IPS DF 6.9 (cell line): ENCODE results near the gene FILIP1.

Experiments used
- DNase-seq: peaks from one replicate; pipeline ENCODE4 v3.0.0-alpha.2; 2013; ENCODE audit warnings: low read depth, low spot score
- H3K27ac ChIP-seq: one replicate; pipeline ENCODE4 v1.5.1; 2013; ENCODE audit warnings: low read length, control low read depth
- H3K27me3 ChIP-seq: 2 replicates; pipeline ENCODE4 v1.6.1; 2013; ENCODE audit warnings: mild to moderate bottlenecking, low read length; ENCODE audit not compliant: control insufficient read depth, insufficient read depth
- H3K36me3 ChIP-seq: 2 replicates; pipeline ENCODE4 v1.6.1; 2013; ENCODE audit warnings: low read length; ENCODE audit not compliant: control insufficient read depth, insufficient read depth
- H3K4me1 ChIP-seq: 2 replicates; pipeline ENCODE4 v1.6.1; 2013; ENCODE audit warnings: low read length; ENCODE audit not compliant: control insufficient read depth, insufficient read depth
- H3K4me3 ChIP-seq: 2 replicates; pipeline ENCODE4 v1.5.1; 2013; ENCODE audit warnings: mild to moderate bottlenecking, low read length
- H3K9me3 ChIP-seq: 2 replicates; pipeline ENCODE4 v1.6.1; 2013; ENCODE audit warnings: low read length, inconsistent platforms; ENCODE audit not compliant: control insufficient read depth, insufficient read depth
- WGBS: extraction: QIAGEN DNeasy Blood & Tissue Kit; methylation state at CpG from one replicate; pipeline ENCODE4 v1.1.7; 2013; ENCODE audit warnings: mixed read lengths, missing lambda C conversion rate; ENCODE audit not compliant: insufficient read length, insufficient coverage; 5-methylcytosine and 5-hydroxymethylcytosine counted together

Gene FILIP1

DNA sequence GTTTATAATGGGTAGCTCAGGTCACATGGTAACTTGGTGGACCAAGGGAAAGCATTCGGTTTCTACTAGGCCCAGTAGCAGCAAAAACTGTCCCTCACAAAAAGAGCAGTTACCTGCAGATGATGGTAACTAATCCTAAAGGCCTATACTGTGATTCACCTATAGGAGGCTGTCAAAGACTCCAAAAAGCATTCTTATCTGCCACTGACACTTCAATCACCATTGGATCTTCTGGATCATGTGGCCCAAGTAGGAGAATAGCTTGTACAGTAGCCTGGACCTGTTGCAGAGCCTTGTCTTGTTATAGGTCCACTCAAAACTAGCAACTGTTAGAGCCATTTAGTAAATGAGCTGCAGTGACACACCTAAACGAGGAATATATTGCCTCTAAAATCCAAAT lies 23.2 kb upstream of the FILIP1 start:
- no peaks in the 10 kb centered on the region for H3K27me3 ChIP-seq
- WGBS = no CpG with 5 or more reads among the region's 2 CpGs
- H3K4me3 ChIP-seq = no peak overlapping the region
- H3K4me1 ChIP-seq = no peaks in the 10 kb centered on the region
- no peaks in the 10 kb centered on the region for H3K36me3 ChIP-seq
- DNase-seq = no peak
- H3K27ac ChIP-seq = no peak overlapping the region
- H3K9me3 ChIP-seq = no peaks in the 10 kb centered on the region

DNA sequence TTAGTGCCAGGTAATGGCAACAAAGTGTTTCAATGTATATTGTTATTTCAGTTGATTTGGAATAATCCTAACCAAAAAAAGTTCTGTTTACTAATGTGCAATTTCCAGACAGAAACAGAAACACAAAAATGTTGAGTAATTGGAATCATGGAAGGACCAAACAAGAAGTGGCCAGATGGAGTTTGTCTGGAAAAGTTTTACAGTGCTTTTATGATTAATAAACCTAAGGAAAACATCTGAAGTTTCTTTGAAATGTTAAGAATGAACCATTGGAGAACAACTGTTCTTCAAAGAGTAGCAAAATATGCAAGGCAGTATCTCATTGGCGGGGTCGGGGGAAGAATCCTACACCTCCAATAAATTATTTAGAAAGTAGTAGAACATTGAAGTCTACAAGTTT lies 19.0 kb upstream of the FILIP1 start:
- WGBS = no CpG with 5 or more reads among the region's 2 CpGs
- no peaks in the 10 kb centered on the region for H3K36me3 ChIP-seq

DNA sequence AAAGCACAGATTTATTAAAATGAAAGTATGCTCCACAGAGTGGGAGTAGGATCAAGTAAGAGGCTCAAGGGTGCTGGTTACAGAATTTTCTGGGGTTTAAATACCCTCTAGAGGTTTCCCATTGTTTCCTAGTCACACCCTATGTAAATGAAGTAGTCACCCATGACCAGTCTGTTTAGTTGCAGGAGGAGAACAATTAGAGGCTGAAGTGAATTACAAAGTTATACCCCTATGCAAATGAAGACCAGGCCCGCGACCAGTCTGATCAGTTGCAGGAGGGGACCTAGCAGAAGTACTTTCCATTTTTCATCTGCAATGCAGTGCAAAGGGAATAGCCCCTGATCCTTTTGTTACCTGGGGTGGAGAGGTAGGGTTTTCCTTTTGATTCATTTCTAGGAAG lies 11.8 kb upstream of the FILIP1 start:
- WGBS = no CpG with 5 or more reads among the region's 2 CpGs
- H3K4me3 ChIP-seq = no peak overlapping the region
- H3K36me3 ChIP-seq = no peaks in the 10 kb centered on the region
- no peak overlapping the region for H3K27ac ChIP-seq
- H3K9me3 ChIP-seq = no peaks in the 10 kb centered on the region
- no peaks in the 10 kb centered on the region for H3K27me3 ChIP-seq
- H3K4me1 ChIP-seq = no peaks in the 10 kb centered on the region
- no peak for DNase-seq

More for the DNA sequence above, 19.0 kb upstream of the FILIP1 start:
- no peaks in the 10 kb centered on the region for H3K9me3 ChIP-seq
- no peaks in the 10 kb centered on the region for H3K27me3 ChIP-seq
- no peak for DNase-seq
- no peak overlapping the region for H3K27ac ChIP-seq
- H3K4me3 ChIP-seq = no peak overlapping the region
- H3K4me1 ChIP-seq = no peaks in the 10 kb centered on the region

DNA sequence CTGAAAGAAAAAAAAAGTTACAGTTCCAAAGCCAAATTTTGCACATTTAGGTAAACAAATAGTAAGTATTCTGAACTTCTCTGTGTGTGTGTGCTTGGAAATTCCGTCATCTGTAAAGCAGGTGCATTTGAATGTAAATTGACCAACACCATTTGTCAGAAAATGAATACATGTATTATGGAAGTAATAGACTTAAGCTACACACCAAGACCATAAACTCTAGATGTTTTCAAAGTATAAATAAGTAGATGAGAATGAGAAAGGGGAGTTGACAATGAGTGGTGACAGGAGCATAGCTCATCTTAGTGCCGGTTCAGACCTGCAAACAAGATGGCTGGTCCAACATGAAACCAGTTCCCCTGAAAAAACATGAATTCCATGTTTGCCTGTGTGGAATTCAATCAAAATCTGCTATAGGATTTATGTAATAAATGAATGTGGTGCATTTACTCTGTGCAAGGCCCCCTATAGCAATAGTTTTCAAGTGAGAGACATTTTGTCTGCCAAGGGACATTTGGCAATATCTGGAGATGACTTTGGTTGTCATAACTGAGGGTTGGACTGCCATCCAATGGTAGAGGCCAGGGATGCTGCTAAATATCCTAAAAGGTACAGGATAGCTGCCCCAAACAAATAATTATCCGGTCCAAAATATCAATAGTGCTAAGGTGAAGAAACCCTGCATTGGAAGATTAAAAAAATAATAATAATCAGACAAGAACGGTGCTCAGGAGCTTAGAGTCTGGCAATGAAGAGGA lies 11.0 kb upstream of the FILIP1 start:
- no peak overlapping the region for H3K27ac ChIP-seq
- no peaks in the 10 kb centered on the region for H3K36me3 ChIP-seq
- no peak for DNase-seq
- no peak overlapping the region for H3K4me3 ChIP-seq
- no peaks in the 10 kb centered on the region for H3K9me3 ChIP-seq
- no CpG with 5 or more reads among the region's 4 CpGs for whole genome bisulfite sequencing
- no peaks in the 10 kb centered on the region for H3K4me1 ChIP-seq
- no peaks in the 10 kb centered on the region for H3K27me3 ChIP-seq

DNA sequence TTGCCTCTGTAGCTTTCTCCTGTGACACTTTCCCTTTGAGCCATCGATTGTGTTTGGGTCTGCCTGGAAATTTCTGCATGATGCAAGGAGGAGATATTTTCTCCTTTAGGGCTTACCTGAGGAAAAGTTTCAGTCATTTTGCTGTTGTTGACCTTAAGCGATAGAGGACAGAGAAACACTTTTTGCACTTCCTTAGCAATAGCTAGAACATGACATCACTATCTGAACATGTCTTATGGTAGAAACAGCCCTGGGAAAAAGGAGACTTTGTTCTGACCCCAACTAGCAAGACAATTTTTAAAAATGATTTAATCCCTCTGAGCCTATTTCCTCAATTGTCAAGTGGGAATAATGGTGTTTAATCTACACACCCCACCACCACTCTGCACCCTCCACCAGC lies 9.7 kb upstream of the FILIP1 start:
- H3K27ac ChIP-seq = no peak overlapping the region
- H3K9me3 ChIP-seq = no peaks in the 10 kb centered on the region
- no peaks in the 10 kb centered on the region for H3K36me3 ChIP-seq
- H3K4me3 ChIP-seq = no peak overlapping the region
- no peaks in the 10 kb centered on the region for H3K4me1 ChIP-seq
- no CpG with 5 or more reads among the region's 2 CpGs for WGBS
- no peaks in the 10 kb centered on the region for H3K27me3 ChIP-seq
- DNase-seq = no peak

DNA sequence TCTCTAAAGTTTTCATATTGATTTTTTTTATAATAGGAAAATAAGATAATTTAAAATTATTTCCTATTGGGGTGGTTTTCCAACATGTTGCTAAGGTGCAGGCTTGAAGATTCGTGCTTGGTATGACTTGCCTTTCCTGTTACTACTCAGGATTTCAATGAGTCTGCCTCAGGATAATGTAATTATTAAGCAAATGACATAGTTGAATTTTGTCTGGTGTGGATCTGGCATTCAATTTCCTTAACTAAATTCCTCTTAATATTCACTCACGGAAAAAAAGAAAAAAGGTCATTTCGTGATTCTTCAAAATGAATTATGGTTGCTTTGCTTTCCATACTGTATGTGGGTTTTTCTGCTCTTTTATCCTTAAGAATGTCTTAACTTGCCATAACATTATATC lies 9.3 kb upstream of the FILIP1 start:
- Histone ChIP-seq H3K9me3 (no peaks in the 10 kb centered on the region), H3K27me3 (no peaks in the 10 kb centered on the region), H3K27ac (no peak overlapping the region), H3K4me3 (no peak overlapping the region), H3K36me3 (no peaks in the 10 kb centered on the region), H3K4me1 (no peaks in the 10 kb centered on the region)
- WGBS = no CpG with 5 or more reads among the region's 3 CpGs
- DNase-seq = no peak

DNA sequence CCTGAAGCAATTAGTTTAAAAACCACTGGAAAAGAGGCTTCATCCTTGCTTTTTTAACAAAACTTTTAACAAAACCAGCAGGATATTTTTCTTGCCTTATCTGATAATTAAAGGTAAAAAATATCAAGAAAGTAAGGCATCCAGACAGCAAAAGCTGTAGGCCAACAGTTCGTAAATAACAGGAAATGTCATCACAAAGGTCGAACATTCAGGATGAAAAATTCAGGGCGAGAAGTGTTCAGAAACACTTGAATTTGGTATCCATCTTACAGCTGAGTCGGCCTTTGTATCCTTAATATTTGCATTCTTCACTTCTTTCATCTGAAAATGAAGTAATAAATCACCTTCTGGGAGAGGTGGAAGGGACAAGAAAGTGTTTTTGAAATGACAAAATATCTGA lies 8.2 kb upstream of the FILIP1 start:
- no peak overlapping the region for H3K27ac ChIP-seq
- no CpG with 5 or more reads among the region's 4 CpGs for WGBS

DNA sequence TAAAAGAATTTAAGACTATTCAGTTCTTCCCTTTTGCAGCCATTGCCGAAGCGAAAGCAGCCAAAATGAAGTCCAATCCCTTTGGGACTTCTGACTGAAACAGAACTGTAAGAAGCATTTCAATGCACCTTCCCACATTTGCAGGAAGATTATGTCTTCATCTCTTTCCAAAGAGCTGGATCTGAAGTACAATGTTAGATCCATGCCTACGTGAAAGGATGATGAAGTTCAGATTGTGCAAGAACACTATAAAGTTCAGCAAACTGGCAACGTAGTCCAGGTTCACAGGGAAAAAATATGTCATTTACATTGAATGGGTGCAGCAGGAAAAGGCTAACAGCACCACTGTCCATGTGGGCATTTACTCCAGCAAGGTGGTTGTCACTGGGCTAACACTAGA lies 6.0 kb upstream of the FILIP1 start:
- Histone ChIP-seq H3K4me1 (no peaks in the 10 kb centered on the region), H3K27me3 (no peaks in the 10 kb centered on the region; the same call in 1 of the 2 replicates), H3K4me3 (no peak overlapping the region), H3K36me3 (no peaks in the 10 kb centered on the region), H3K27ac (no peak overlapping the region), H3K9me3 (no peaks in the 10 kb centered on the region)
- no CpG with 5 or more reads among the region's 4 CpGs for WGBS
- no peak for DNase-seq

More for the DNA sequence above, 8.2 kb upstream of the FILIP1 start:
- Histone ChIP-seq H3K4me1 (no peaks in the 10 kb centered on the region), H3K4me3 (no peak overlapping the region), H3K27me3 (no peaks in the 10 kb centered on the region), H3K9me3 (no peaks in the 10 kb centered on the region), H3K36me3 (no peaks in the 10 kb centered on the region)
- DNase-seq = no peak

DNA sequence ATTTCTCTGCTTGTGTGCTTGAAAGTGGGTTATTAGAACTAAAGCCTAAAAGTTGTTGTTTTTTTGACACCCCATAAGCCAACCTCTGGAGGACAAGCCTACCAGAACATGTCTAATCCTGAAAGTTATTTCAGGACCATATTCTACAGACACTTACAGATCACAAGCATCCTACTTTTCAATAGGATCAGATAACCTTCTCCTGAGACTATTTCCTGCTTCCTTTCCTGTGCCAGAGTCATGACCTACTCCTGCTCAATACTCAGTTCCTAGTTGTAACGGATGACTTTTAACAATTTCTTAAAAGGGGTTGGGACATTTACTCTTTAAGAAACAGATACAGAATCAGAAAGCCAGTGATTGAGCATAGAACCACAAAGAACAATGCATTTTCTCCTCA lies 5.3 kb upstream of the FILIP1 start:
- Histone ChIP-seq H3K4me3 (no peak overlapping the region), H3K27me3 (no peaks in the 10 kb centered on the region; the same call in 1 of the 2 replicates), H3K9me3 (no peaks in the 10 kb centered on the region), H3K27ac (no peak overlapping the region), H3K4me1 (no peaks in the 10 kb centered on the region), H3K36me3 (no peaks in the 10 kb centered on the region)
- no CpG with 5 or more reads among the region's 1 CpG for WGBS
- DNase-seq = no peak

DNA sequence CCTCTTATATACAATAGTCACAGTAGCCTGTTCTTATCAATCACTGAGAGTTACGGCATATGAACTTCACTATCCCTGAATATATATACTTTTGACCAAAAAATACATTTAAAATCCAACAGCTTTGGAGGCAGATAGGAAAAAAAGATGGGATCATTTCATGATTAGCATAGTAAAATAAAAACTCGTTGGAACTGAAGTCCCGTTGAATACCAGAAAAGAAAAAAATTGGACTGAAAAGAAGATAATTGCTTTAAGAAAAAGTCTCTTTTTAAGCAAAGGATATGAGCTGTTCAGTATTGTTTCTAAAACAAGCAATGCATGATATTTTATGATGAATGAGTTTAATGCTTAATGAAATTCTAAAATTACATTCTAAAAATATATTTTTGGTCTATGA lies 4.4 kb upstream of the FILIP1 start:
- Histone ChIP-seq H3K27me3 (no peaks in the 10 kb centered on the region; the same call in 1 of the 2 replicates), H3K27ac (no peak overlapping the region), H3K4me1 (no peaks in the 10 kb centered on the region), H3K9me3 (no peaks in the 10 kb centered on the region), H3K4me3 (no peak overlapping the region), H3K36me3 (no peaks in the 10 kb centered on the region)
- no peak for DNase-seq
- WGBS = no CpG with 5 or more reads among the region's 3 CpGs

DNA sequence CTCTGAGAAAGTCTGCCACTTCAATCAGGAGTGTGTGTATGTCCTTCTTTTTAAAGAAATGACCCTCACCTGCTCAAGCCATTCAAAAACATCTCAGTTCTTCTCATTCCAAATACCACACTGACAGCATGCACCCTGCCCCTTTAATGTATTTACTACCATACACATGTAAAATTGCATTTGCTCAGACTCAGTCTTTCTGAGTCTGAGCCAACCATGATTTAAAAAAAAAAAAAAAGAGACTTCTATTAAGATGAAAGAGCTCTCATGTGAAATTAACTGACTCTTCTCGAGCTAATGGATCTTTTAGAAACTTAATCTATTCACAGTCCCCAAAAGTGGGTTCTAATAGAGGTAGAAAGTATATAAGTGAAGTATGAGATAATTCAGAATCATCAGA lies 1.4 kb upstream of the FILIP1 start:
- Histone ChIP-seq H3K4me3 (no peak overlapping the region), H3K36me3 (no peaks in the 10 kb centered on the region), H3K4me1 (no peaks in the 10 kb centered on the region), H3K27ac (no peak overlapping the region), H3K27me3 (no peaks in the 10 kb centered on the region; the same call in 1 of the 2 replicates), H3K9me3 (no peaks in the 10 kb centered on the region)
- WGBS = no CpG with 5 or more reads among the region's 1 CpG
- DNase-seq = no peak
